GM23338 (cell line): ENCODE results near the gene BAIAP2.

Experiments used
- CTCF ChIP-seq, 2 experiments: fragments of 200-600 bp in 1 of 2; sonication (generic) in 1 of 2; conservative IDR thresholded peaks; 2 replicates each; pipeline versions ENCODE4 v1.5.1 to v1.6.1; 2016 to 2017; ENCODE audit warnings: antibody characterized with exemption in 2 of 2, low read depth in 2 of 2, mild to moderate bottlenecking in 2 of 2, moderate library complexity in 1 of 2
- EZH2 ChIP-seq: fragments of 200-600 bp; sonication (generic); IDR thresholded peaks from one replicate; pipeline ENCODE4 v1.8.0; 2017; ENCODE audit warnings: antibody characterized with exemption, mild to moderate bottlenecking, low read depth; ENCODE audit not compliant: unreplicated experiment
- POLR2AphosphoS5 ChIP-seq: IDR thresholded peaks from 2 replicates; pipeline ENCODE4 v1.6.1; 2016; ENCODE audit warnings: antibody characterized with exemption, low read depth

GRCh38 chr17:81049973-81050551 lies 15.1 kb downstream of the BAIAP2 start:
- TF ChIP-seq CTCF (conservative IDR thresholded peaks at IDR 0.05; ENCODE audit: low read depth in 2 of 2) (no peak), EZH2 (no peak), POLR2AphosphoS5 (no peak)
